Esophagus squamous epithelium (tissue), 4 donors: ENCODE results near the gene CROCC2.

Experiments
- POLR2A ChIP-seq, 4 donors: fragments of 450-650 bp; IDR thresholded peaks; one replicate each; pipeline ENCODE4 v1.6.1; 2017; ENCODE audit warnings: antibody characterized with exemption in 4 of 4, mild to moderate bottlenecking in 4 of 4, moderate library complexity in 3 of 4
- TF ChIP-seq, protein P1 (sequence below), 6 experiments: fragments of 450-650 bp in 4 of 6; fragments of 200-600 bp in 2 of 6; sonication (generic) in 2 of 6; IDR thresholded peaks; one replicate each; pipeline ENCODE4 v1.5.1; 2016 to 2019; ENCODE audit warnings: antibody characterized with exemption in 6 of 6, mild to moderate bottlenecking in 4 of 6, moderate library complexity in 4 of 6

DNA sequence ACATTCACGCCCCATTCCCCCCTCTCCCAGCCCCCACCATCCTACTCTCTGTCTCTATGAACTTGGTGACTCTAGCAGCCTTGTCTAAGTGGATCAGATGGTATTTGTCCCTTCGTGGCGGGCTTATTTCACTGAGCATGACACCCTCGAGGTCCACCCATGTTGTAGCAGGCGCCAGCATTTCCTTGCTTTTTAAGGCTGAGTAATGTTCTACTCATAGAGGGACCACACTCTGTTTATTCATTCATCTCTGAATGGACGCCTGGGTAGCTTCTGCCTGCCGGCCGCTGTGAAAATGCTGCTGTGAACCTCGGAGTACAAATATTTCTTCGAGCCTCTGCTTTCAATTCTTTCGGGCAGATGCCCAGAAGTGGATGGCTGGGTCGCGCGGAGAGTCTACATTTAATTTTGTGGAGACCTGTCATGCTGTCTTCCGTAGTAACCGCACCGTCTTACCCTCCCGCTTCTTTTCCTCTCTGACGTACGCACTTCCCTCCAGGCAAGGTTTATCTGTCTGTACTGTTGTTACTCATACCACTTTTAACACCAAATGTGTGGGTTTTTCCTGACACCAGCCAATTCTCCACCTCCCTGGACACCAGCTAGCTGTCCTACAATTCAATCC lies 5.6 kb downstream of the CROCC2 start:
- TF ChIP-seq, protein P1, sequence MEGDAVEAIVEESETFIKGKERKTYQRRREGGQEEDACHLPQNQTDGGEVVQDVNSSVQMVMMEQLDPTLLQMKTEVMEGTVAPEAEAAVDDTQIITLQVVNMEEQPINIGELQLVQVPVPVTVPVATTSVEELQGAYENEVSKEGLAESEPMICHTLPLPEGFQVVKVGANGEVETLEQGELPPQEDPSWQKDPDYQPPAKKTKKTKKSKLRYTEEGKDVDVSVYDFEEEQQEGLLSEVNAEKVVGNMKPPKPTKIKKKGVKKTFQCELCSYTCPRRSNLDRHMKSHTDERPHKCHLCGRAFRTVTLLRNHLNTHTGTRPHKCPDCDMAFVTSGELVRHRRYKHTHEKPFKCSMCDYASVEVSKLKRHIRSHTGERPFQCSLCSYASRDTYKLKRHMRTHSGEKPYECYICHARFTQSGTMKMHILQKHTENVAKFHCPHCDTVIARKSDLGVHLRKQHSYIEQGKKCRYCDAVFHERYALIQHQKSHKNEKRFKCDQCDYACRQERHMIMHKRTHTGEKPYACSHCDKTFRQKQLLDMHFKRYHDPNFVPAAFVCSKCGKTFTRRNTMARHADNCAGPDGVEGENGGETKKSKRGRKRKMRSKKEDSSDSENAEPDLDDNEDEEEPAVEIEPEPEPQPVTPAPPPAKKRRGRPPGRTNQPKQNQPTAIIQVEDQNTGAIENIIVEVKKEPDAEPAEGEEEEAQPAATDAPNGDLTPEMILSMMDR (IDR thresholded peaks at IDR 0.05), result no peak
- TF ChIP-seq POLR2A (IDR thresholded peaks at IDR 0.05), result no peak
